Stimulated activated CD8-positive, alpha-beta memory T cell treated with anti-CD3 and anti-CD28 coated beads, Interleukin-12 subunit alpha, Interleukin-12 subunit beta, amount 100 ng/mL, for 24 hours (primary cell): Measurements from ENCODE around the gene FLVCR1.

Experiments used
- DNase-seq: peaks from one replicate; pipeline ENCODE4 v3.0.0-alpha.2; 2020; ENCODE audit errors: extremely low read depth

FLVCR1 gene

GRCh38 chr1:212915245-212916091 is 57.4 kb downstream of the FLVCR1 start:
- no peak for DNase-seq

DNA sequence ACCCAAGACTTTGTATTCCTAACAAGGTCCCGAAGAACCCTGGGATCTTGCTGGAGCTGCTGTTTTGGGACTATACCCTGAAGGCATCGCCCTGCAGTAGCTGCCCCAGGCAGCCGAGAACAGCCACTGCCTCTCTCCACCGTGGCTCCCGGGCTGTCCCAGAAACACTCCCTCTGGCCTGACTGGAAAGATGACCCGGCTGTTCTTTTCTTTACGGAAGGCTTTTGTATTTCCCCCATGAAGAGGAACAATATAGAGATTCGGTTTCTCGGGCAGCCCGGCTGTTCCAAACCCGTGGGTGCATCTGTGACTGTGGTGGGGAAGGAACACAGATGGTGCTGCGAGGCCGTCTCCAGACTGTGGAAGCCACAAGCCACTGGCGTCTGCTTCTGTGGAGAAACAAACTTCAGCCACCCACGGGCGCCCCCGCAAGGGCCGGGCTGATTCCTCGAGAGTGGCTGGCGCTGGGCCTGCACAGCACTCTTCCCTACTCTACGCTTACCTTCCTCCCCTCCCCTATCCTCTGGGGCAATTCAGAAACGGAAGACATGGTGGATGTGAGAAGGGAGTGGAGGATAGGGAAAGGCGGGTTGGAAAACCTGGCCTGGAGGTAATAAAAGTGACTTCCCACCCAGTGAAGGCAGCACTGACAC is 58.5 kb downstream of the FLVCR1 start:
- no peak for DNase-seq

- DNase-seq: no peak
Measured at GRCh38 chr1:212917134-212917485, 59.0 kb downstream of the FLVCR1 start.

DNA sequence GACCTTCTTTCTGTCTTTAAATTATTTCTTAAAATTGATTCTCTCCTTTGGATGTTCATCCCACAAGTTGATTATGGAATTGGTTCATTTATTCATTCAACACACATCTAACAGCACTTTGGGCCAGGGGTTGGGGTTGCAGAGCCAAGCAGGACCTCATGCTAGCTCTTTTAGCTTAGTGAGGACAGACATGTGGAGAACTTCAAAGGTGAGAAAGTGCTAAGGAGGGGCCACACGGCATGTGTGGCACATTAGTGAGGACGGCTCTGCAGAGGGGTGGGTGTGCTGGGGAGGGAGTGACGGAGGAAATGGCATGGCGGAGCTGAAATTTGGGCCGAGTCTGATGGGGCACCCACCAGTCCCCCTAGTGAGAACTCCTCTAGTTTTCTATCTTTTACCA is 59.8 kb downstream of the FLVCR1 start:
- DNase-seq: no peak

DNA sequence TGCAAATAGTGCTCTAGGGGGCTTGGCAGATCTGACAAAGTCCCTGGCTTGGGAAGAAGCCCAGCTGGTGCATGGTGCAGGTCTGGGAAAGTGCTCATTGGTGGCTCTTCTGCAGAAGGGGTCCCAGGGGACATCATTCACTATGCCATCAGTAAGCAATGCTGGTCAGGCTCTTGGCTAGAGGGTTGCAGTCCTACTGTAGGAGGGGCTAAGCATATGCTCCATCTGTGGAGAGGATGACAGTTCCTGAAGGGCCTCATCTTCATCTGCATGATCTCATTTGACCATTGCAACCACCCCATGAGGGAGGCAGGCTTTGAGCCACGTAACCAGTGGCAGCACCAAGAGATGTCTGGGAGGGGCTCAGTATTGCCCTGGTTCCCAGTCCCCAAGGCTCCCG is 60.7 kb downstream of the FLVCR1 start:
- no peak for DNase-seq

DNA sequence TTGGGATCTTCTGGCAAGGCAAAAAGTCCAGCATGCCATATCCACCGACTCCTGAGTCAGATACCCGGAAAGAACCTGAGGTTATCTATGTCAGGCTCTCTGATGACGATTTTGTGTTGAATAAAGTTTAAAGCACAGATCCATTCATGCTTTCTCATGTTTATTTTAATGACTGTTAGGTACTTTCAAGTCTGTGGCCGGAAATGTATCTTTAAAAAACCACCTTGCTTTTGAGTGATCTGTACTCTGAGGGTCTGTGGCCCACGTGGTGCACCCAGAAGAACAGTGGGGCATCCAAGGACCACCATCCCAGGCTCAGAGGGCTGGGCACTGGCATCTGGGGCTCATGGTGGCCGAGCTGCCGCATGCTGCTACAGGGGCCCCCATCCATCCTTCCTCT is 62.2 kb downstream of the FLVCR1 start:
- no peak for DNase-seq

DNA sequence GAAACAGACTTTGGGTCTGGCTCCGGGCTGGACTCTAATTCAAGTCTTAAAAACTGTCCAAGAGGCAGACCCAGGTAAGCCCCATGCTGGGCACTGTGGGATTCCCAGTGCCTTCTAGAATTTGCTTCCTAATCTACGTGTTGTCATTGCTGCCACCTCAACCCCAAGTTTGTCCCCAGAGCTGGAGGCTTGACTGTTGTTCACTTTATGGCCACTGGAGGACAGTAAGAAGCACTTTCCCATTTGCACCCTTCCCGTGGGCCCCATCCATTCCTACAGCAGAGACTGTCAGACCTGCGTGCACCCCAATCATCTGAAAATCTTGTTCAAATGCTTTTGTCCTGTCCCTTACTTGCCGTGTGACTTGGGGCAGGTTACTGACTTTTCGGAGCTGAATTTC is 62.8 kb downstream of the FLVCR1 start:
- no peak for DNase-seq

- no peak for DNase-seq
Measured at GRCh38 chr1:212922016-212922415, 63.9 kb downstream of the FLVCR1 start.

GRCh38 chr1:212926372-212926771 is 68.3 kb downstream of the FLVCR1 start:
- no peak for DNase-seq

GRCh38 chr1:212928323-212929291 is 70.5 kb downstream of the FLVCR1 start:
- no peak for DNase-seq

GRCh38 chr1:212930986-212931678 is 73.1 kb downstream of the FLVCR1 start:
- DNase-seq: no peak

GRCh38 chr1:212933815-212934471 is 75.9 kb downstream of the FLVCR1 start:
- DNase-seq: no peak

- no peak for DNase-seq
Measured at GRCh38 chr1:212935387-212935981, 77.4 kb downstream of the FLVCR1 start.

GRCh38 chr1:212937034-212937433 is 79.0 kb downstream of the FLVCR1 start:
- no peak for DNase-seq

- no peak for DNase-seq
Measured at GRCh38 chr1:212938846-212939245, 80.8 kb downstream of the FLVCR1 start.

GRCh38 chr1:212941452-212941851 is 83.4 kb downstream of the FLVCR1 start:
- DNase-seq: no peak

- DNase-seq: no peak
Measured at GRCh38 chr1:212942679-212943392, 84.8 kb downstream of the FLVCR1 start.

GRCh38 chr1:212943393-212943710 is 85.3 kb downstream of the FLVCR1 start:
- no peak for DNase-seq

DNA sequence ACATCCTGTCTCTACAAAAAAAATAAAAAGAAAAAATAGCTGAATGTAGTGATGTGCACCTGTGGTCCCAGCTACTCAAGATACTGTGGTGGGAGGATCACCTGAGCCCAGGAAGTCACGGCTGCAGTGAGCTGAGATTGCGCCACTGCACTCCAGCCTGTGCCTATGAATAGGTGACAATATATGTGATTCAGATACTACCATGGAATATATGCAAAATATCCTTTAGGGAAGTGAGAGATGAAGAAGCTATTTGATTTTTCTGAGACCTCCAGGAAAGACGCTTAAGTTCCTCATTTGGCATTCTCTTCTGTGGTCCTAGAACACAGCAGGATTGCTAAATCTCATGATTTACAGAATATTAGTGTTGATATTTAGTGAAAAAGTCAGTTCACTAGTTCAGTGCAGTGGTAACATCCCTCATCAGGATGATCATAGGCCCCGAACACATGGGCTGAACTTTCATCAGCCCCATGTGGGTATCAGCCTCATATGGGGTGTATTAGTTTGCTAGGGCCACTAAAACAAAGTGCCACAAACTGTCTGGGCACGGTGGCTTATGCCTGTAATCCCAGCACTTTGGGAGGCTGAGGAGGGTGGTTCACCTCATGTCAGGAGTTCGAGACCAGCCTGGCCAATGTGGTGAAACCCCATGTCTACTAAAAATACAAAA is 86.3 kb downstream of the FLVCR1 start:
- no peak for DNase-seq

DNA sequence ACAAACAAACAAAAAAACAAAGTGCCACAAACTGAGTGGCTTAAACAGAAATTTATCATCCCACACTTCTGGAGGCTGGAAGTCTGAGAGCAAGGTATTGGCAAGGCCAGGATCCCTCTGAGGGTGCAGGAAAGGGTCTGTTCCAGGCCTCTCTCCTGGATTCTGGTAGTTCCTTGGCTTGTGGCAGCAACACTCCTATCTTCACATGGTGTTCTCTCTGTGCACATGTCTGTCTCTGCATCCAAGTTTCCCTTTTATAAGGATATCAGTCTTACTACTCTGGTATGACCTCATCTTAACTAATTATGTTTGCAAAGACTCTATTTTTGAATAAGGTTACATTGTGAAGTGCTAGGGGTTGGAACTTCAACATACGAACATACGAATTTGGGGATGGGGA is 87.0 kb downstream of the FLVCR1 start:
- no peak for DNase-seq
